SK-N-SH (cell line): ENCODE results near the gene ANKFN1. TPM values are rescaled to one million over a fixed set of nuclear protein-coding genes. Genes with fewer than 3 reads are reported as not detected.

Source experiments
- CTCF ChIA-PET: fragments of 300-600, 350-600 bp; formaldehyde crosslinking; extraction: SDS; loops from one replicate; lab custom pipeline; 2021; lab: Yijun Ruan, JAX
- POLR2A ChIA-PET: fragments of 350-600 bp; sonication (Branson Sonifier 250); formaldehyde crosslinking; extraction: SDS; loops from one replicate; lab custom pipeline; 2020; ENCODE audit warnings: antibody characterized with exemption, inconsistent platforms; lab: Yijun Ruan, JAX
- DNase-seq: peaks from one replicate; pipeline ENCODE4 v3.0.0; 2012
- H2AFZ ChIP-seq: fragments of 200-600 bp; sonication (generic); 2 replicates; pipeline ENCODE4 v1.8.1; 2016; ENCODE audit warnings: antibody characterized with exemption, mild to moderate bottlenecking, low read depth
- H3F3A ChIP-seq: fragments of 200-600 bp; sonication (generic); replicated peaks from 2 replicates; pipeline ENCODE3; 2016; ENCODE audit warnings: antibody characterized with exemption, mild to moderate bottlenecking; ENCODE audit not compliant: insufficient read depth
- H3K27ac ChIP-seq, 2 experiments: fragments of 200-500 bp in 1 of 2; fragments of 200-600 bp in 1 of 2; sonication (Bioruptor generic) in 1 of 2; sonication (generic), shearing (Covaris generic) in 1 of 2; 2 replicates each; pipeline versions ENCODE4 v1.5.1 to v1.6.1; 2014 to 2016; ENCODE audit warnings: low read depth in 2 of 2, inconsistent platforms in 1 of 2, low read length in 1 of 2, mild to moderate bottlenecking in 1 of 2, mixed read lengths in 1 of 2
- H3K27me3 ChIP-seq: fragments of 200-600 bp; sonication (generic), shearing (Covaris generic); 2 replicates; pipeline ENCODE4 v1.6.1; 2016; ENCODE audit warnings: mixed run types; ENCODE audit not compliant: insufficient read depth
- H3K36me3 ChIP-seq, 2 experiments: fragments of 200-500 bp in 1 of 2; fragments of 200-600 bp in 1 of 2; sonication (Bioruptor generic) in 1 of 2; sonication (generic) in 1 of 2; replicated peaks in 1 of 2; 2 replicates each; pipeline versions ENCODE3 to v1.5.1; 2014 to 2016; ENCODE audit warnings: low read length in 1 of 2, mild to moderate bottlenecking in 1 of 2; ENCODE audit not compliant: insufficient read depth in 2 of 2, control insufficient read depth in 1 of 2
- H3K4me1 ChIP-seq, 2 experiments: fragments of 200-500 bp in 1 of 2; fragments of 200-600 bp in 1 of 2; sonication (Bioruptor generic) in 1 of 2; sonication (generic), shearing (Covaris generic) in 1 of 2; 2 replicates each; pipeline versions ENCODE4 v1.5.1 to v1.6.1; 2014 to 2016; ENCODE audit warnings: low read depth in 1 of 2, low read length in 1 of 2, mixed run types in 1 of 2; ENCODE audit not compliant: insufficient read depth in 2 of 2, control insufficient read depth in 1 of 2
- H3K4me2 ChIP-seq: fragments of 200-600 bp; sonication (generic), shearing (Covaris generic); 2 replicates; pipeline ENCODE4 v1.6.1; 2017; ENCODE audit warnings: mixed run types
- H3K4me3 ChIP-seq, 2 experiments: fragments of 200-500 bp in 1 of 2; fragments of 200-600 bp in 1 of 2; sonication (Bioruptor generic) in 1 of 2; sonication (generic), shearing (Covaris generic) in 1 of 2; 2 replicates each; pipeline versions ENCODE4 v1.5.1 to v1.8.1; 2014 to 2016; ENCODE audit warnings: low read depth in 2 of 2, inconsistent platforms in 1 of 2, low read length in 1 of 2, mild to moderate bottlenecking in 1 of 2, mixed read lengths in 1 of 2, moderate library complexity in 1 of 2
- H3K79me2 ChIP-seq: fragments of 200-600 bp; sonication (generic); 2 replicates; pipeline ENCODE4 v1.8.1; 2017; ENCODE audit warnings: mild to moderate bottlenecking; ENCODE audit not compliant: insufficient read depth
- H3K9ac ChIP-seq: fragments of 200-600 bp; sonication (generic); 2 replicates; pipeline ENCODE4 v1.6.1; 2017; ENCODE audit warnings: mixed run types
- H3K9me2 ChIP-seq: fragments of 200-600 bp; sonication (generic); 2 replicates; pipeline ENCODE4 v1.6.1; 2017; ENCODE audit warnings: mixed run types
- H3K9me3 ChIP-seq: fragments of 200-600 bp; sonication (generic); 2 replicates; pipeline ENCODE4 v1.6.1; 2017; ENCODE audit warnings: mixed run types, mild to moderate bottlenecking, moderate library complexity
- H4K20me1 ChIP-seq: fragments of 200-600 bp; sonication (generic); 2 replicates; pipeline ENCODE4 v1.6.1; 2017; ENCODE audit warnings: mild to moderate bottlenecking, mixed run types; ENCODE audit not compliant: insufficient read depth
- ELF1 ChIP-seq: IDR thresholded peaks from 2 replicates; pipeline ENCODE4 v1.4.0; 2012
- EZH2phosphoT487 ChIP-seq: fragments of 200-600 bp; sonication (generic); IDR thresholded peaks from 2 replicates; pipeline ENCODE4 v1.6.1; 2017; ENCODE audit warnings: low read depth, mixed run types, mild to moderate bottlenecking, antibody characterized with exemption, moderate library complexity, borderline replicate concordance
- FOXM1 ChIP-seq: IDR thresholded peaks from 2 replicates; pipeline ENCODE4 v1.4.0; 2012; ENCODE audit warnings: low read depth, mild to moderate bottlenecking
- GATA2 ChIP-seq: sonication (generic); formaldehyde crosslinking; IDR thresholded peaks from 2 replicates; pipeline ENCODE4 v1.5.0; 2020; ENCODE audit warnings: mild to moderate bottlenecking, missing genetic modification reagents
- JUND ChIP-seq: IDR thresholded peaks from 2 replicates; pipeline ENCODE4 v1.4.0; 2012
- MEF2A ChIP-seq: IDR thresholded peaks from 2 replicates; pipeline ENCODE4 v1.4.0; 2012; ENCODE audit warnings: low read depth, borderline replicate concordance
- MXI1 ChIP-seq: IDR thresholded peaks from 2 replicates; pipeline ENCODE4 v1.6.1; 2012; ENCODE audit warnings: mild to moderate bottlenecking, low read depth, low read length, improper control_type of control experiment
- NFIC ChIP-seq: IDR thresholded peaks from 2 replicates; pipeline ENCODE4 v1.4.0; 2012; ENCODE audit warnings: borderline replicate concordance
- NRF1 ChIP-seq: IDR thresholded peaks from 2 replicates; pipeline ENCODE4 v1.6.1; 2012; ENCODE audit warnings: low read depth, mild to moderate bottlenecking, low read length
- PBX3 ChIP-seq: IDR thresholded peaks from 2 replicates; pipeline ENCODE4; 2012
- POLR2AphosphoS5 ChIP-seq: IDR thresholded peaks from 2 replicates; pipeline ENCODE4 v1.6.1; 2012; ENCODE audit warnings: low read depth, low read length
- RCOR1 ChIP-seq: fragments of 150-350 bp; IDR thresholded peaks from 2 replicates; pipeline ENCODE4 v1.6.1; 2017; ENCODE audit warnings: antibody characterized with exemption, low read length
- RXRA ChIP-seq: IDR thresholded peaks from 2 replicates; pipeline ENCODE4 v1.4.0; 2012; ENCODE audit warnings: low read depth, mild to moderate bottlenecking, borderline replicate concordance
- SMC3 ChIP-seq: IDR thresholded peaks from 2 replicates; pipeline ENCODE4 v1.6.1; 2012; ENCODE audit warnings: low read depth, low read length, improper control_type of control experiment
- TCF12 ChIP-seq: IDR thresholded peaks from 2 replicates; pipeline ENCODE4 v1.4.0; 2012
- TEAD4 ChIP-seq: IDR thresholded peaks from 2 replicates; pipeline ENCODE4 v1.4.0; 2012; ENCODE audit warnings: mild to moderate bottlenecking, borderline replicate concordance; ENCODE audit not compliant: insufficient read depth
- USF1 ChIP-seq: IDR thresholded peaks from 2 replicates; pipeline ENCODE4 v1.4.0; 2012; ENCODE audit warnings: low read depth, borderline replicate concordance
- USF2 ChIP-seq: fragments of 150-350 bp; IDR thresholded peaks from 2 replicates; pipeline ENCODE4 v1.6.1; 2017; ENCODE audit warnings: antibody characterized with exemption, low read length, low read depth, borderline replicate concordance
- ZBTB33 ChIP-seq: IDR thresholded peaks from 2 replicates; pipeline ENCODE4 v1.4.0; 2012; ENCODE audit warnings: low read depth, borderline replicate concordance
- WGBS: methylation state at CpG from one replicate; pipeline ENCODE4 v1.1.6; 2017; ENCODE audit warnings: low lambda C conversion rate; 5-methylcytosine and 5-hydroxymethylcytosine counted together
- polyA plus RNA-seq, 3 experiments: library from polyadenylated mRNA; depleted of rRNA; stranded (reverse); fragments of >200 nt; gene quantifications; 2 replicates each; pipeline ENCODE4 v1.2.3, GENCODE V29; 2012
- TF ChIP-seq, protein P1 (sequence below): fragments of 150-350 bp; IDR thresholded peaks from 2 replicates; pipeline ENCODE4 v1.6.1; 2016; ENCODE audit warnings: mild to moderate bottlenecking, low read depth, low read length
- TF ChIP-seq, protein P2 (sequence below): IDR thresholded peaks from 2 replicates; pipeline ENCODE4 v1.4.0; 2012; ENCODE audit warnings: low read depth

Gene ANKFN1
- polyA plus RNA-seq, 1 of the 3 experiments (the other 2 are of a cell fraction) = 0.07 TPM

GRCh38 chr17:56540836-56541235 lies 387.6 kb downstream of the ANKFN1 start:
- no peaks in the 10 kb centered on the region for H4K20me1 ChIP-seq
- H3K27me3 ChIP-seq = no peaks in the 10 kb centered on the region
- H3K9ac ChIP-seq = no peak overlapping the region
- no peaks in the 10 kb centered on the region for H3F3A ChIP-seq
- H3K4me1 ChIP-seq = no peaks in the 10 kb centered on the region
- no peak overlapping the region for H3K4me2 ChIP-seq
- WGBS = 31% methylated on average over 5 of the region's 5 CpGs
- no peaks in the 10 kb centered on the region for H3K9me3 ChIP-seq
- H2AFZ ChIP-seq = no peak overlapping the region
- DNase-seq = no peak
- no peaks in the 10 kb centered on the region for H3K79me2 ChIP-seq
- no peaks in the 10 kb centered on the region for H3K36me3 ChIP-seq
- TF ChIP-seq TEAD4 = no peak
- no peak for TF ChIP-seq USF1
- no peak for TF ChIP-seq USF2
- TF ChIP-seq, protein P1, sequence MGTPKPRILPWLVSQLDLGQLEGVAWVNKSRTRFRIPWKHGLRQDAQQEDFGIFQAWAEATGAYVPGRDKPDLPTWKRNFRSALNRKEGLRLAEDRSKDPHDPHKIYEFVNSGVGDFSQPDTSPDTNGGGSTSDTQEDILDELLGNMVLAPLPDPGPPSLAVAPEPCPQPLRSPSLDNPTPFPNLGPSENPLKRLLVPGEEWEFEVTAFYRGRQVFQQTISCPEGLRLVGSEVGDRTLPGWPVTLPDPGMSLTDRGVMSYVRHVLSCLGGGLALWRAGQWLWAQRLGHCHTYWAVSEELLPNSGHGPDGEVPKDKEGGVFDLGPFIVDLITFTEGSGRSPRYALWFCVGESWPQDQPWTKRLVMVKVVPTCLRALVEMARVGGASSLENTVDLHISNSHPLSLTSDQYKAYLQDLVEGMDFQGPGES = no peak
- TF ChIP-seq MEF2A = no peak
- no peak for TF ChIP-seq TCF12
- TF ChIP-seq EZH2phosphoT487 = no peak
- ChIA-PET CTCF (no interaction called here), POLR2A (no interaction called here)
- H3K9me2 ChIP-seq = no peaks in the 10 kb centered on the region
- no peak overlapping the region for H3K4me3 ChIP-seq
- H3K27ac ChIP-seq = no peak overlapping the region

DNA sequence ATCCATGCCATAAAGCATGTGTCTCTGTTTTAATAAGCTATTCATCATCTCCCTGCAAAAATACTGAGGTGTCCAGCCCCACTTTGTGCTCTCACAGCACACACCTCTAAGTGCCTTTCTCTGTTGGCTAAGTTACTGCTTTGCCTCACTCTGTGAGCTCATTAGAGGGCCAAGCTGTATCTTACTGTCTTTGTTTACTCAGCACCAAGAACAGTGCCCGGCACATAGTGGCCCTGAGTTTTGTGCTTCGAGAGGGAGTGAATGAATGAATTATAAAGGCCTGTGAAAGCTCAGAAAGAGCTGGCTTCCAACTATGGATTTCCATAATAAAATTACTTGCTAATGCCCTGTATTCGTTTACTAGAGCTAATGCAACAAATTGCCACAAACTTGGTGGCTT lies 390.0 kb downstream of the ANKFN1 start:
- Histone ChIP-seq H2AFZ (no peak overlapping the region), H3K4me2 (no peak overlapping the region), H3K4me1 (no peaks in the 10 kb centered on the region), H3K36me3 (no peaks in the 10 kb centered on the region), H4K20me1 (no peaks in the 10 kb centered on the region), H3K27ac (no peak overlapping the region), H3K9me3 (no peaks in the 10 kb centered on the region), H3K9ac (no peak overlapping the region), H3K27me3 (no peaks in the 10 kb centered on the region), H3K9me2 (no peaks in the 10 kb centered on the region), H3K79me2 (no peaks in the 10 kb centered on the region), H3K4me3 (no peak overlapping the region), H3F3A (no peaks in the 10 kb centered on the region)
- WGBS = 0% methylated on average over 3 of the region's 3 CpGs
- ChIA-PET POLR2A (no interaction called here), CTCF (interaction anchor here (0.9 to 1.1 kb wide), 2 partner anchors 14 to 237 kb away, joined by 3 read pairs; no protein-coding TSS in a partner anchor)
- no peak for DNase-seq
- no peak for TF ChIP-seq FOXM1
- TF ChIP-seq, protein P2, sequence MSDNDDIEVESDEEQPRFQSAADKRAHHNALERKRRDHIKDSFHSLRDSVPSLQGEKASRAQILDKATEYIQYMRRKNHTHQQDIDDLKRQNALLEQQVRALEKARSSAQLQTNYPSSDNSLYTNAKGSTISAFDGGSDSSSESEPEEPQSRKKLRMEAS = no peak
- TF ChIP-seq RXRA = no peak
- no peak for TF ChIP-seq TEAD4
- no peak for TF ChIP-seq GATA2
- TF ChIP-seq ZBTB33 = no peak
- TF ChIP-seq NFIC = no peak
- no peak for TF ChIP-seq MXI1
- no peak for TF ChIP-seq USF1
- TF ChIP-seq USF2 = no peak
- TF ChIP-seq SMC3 = no peak
- no peak for TF ChIP-seq PBX3
- no peak for TF ChIP-seq POLR2AphosphoS5
- no peak for TF ChIP-seq ELF1
- TF ChIP-seq NRF1 = no peak
- no peak for TF ChIP-seq JUND
- no peak for TF ChIP-seq RCOR1
